ENCODE data around the gene NDUFB7. TPM values are rescaled to one million over a fixed set of nuclear protein-coding genes. Genes with fewer than 3 reads are reported as not detected.
"Not testable (repeated sequence)": the region's sequence is repeated elsewhere in the genome, so short reads cannot be mapped to it uniquely, and the experiment has no call there.

NDUFB7 gene
- total RNA-seq, 1 experiment from 2014 or later, result 292 TPM

- no peak for DNase-seq (ENCODE audit: low read depth)
Measured at GRCh38 chr19:14575428-14575980, 3.6 kb upstream of the NDUFB7 start.

GRCh38 chr19:14570864-14571527 is 870 bp downstream of the NDUFB7 start:
- no peak for DNase-seq (ENCODE audit: low read depth)

GRCh38 chr19:14567079-14567478 is 4.8 kb downstream of the NDUFB7 start:
- no peak for DNase-seq (ENCODE audit: low read depth)

DNA sequence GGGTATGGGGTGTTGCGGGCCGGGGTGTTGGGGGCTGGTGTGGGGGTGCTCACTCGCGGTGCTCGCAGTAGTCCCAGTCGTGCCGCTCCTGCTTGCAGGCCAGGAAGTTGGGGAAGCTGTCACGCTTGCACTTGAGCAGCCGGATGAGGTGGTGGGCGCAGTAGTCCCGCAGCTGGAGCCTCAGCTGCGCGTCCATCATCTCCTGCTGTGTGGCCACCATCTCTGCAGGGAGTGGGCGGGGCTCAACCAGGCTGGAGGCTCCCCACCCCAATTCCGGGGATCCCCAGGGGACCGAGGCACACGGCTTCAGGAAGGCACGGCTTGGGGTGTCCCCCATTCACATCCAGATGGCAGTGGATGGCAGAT is 5.2 kb downstream of the NDUFB7 start:
- DNase-seq (ENCODE audit: low read depth), result no peak

GRCh38 chr19:14565765-14566711 is 5.8 kb downstream of the NDUFB7 start:
- DNase-seq (ENCODE audit: low read depth), result no peak

DNA sequence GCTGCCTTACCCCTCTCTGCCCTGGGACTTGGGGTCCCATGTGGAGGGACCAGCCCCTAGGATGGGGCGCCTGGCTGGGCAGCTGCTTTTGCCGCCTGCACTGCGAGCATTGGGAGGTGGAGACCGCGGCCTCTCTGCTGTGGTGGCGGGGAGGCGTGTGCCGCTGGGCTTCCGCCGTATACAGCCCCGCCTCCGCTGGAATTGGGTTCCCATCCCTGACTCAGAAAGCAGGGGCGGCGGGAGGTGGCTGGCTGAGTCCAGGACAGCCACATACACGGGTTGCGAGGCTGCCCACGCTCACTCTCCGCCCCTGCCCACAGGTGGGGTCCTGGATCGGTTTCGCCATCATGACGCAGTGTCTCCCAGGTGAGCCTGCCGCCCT is 6.6 kb downstream of the NDUFB7 start:
- no peak for DNase-seq (ENCODE audit: low read depth)

- not testable (repeated sequence) for DNase-seq (ENCODE audit: low read depth)
Measured at GRCh38 chr19:14564652-14565297, 7.1 kb downstream of the NDUFB7 start.

DNA sequence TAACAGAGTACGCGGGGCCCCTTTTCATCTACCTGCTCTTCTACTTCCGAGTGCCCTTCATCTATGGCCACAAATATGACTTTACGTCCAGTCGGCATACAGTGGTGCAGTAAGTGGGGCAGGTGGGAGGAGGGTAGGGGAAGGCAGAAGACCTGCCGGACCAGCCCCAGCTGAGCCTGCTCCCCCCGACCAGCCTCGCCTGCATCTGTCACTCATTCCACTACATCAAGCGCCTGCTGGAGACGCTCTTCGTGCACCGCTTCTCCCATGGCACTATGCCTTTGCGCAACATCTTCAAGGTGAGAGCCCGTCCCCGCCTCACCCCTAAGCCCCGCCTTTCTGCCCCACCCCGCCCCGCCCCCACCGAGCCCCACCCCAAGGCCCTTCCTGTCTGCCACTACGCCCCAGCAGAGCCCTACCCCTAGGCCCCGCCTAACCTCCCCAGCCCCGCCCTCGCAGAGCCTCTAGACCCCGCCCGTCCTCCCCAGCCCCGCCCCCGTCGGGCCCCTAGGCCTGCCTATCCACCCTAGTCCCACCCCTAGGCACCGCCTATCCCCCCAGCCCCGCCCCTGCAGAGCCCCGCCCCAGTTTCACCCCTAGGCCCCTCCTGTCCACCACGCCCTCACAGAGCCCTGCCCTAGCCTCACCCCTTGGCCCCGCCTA is 7.7 kb downstream of the NDUFB7 start:
- no peak for DNase-seq (ENCODE audit: low read depth)

DNA sequence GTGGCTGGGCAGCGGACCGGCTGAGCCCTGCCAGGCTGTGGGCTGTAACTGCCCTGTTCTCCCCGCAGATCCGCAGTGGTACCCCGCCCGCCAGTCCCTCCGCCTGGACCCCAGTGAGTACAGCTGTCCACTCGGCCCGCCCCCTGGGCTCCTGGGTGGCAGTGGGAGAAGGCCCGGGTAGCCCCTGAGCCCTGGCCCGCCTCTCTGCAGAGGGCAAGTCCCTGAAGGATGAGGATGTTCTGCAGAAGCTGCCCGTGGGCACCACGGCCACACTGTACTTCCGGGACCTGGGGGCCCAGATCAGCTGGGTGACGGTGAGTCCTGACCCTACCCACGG is 8.3 kb downstream of the NDUFB7 start:
- DNase-seq (ENCODE audit: low read depth), result no peak

DNA sequence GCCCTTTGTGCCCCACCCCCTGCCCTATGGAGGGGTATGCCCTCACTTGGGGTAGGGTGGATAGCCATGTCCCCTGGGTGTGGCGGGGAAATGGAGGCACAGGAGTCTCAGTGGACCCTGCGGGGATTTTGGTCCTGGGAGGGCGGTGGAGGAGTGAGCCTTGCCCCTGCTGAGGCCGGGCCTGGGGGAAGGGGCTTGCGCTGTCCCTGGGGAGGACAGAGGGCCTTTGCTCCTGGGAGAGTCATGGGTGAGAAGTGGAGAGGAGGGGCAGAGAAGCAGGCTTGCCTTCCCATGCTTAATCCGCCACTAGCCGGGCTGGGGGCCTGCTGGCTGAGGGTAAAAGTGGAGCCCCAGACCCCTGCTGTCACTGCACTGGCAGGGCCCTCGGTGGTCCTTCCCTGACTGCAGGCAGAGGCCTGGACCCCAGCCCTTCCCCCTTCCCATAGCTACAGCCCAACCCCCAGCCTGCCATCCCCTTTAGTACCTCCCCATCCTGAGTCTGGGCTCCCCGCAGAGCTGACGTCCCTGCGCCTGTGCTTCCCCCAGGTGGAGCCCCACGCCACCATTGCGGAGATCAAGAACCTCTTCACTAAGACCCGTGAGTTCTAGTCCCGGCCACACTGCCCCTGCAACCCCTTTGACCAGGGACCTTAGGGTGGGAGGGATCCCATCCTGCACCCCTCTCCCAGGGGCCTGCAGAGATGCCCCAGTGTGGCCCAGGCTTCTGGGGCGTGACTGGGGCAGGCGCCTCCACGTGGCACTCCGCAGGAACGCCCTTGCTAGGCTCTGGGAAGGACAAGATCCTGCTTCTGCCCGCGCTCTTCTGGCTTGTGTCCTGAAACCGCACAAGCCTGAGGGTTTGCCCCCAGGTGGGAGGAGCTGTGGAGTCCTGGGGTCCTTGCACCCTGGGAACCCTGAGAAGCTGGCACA is 8.9 kb downstream of the NDUFB7 start:
- DNase-seq (ENCODE audit: low read depth), result no peak

DNA sequence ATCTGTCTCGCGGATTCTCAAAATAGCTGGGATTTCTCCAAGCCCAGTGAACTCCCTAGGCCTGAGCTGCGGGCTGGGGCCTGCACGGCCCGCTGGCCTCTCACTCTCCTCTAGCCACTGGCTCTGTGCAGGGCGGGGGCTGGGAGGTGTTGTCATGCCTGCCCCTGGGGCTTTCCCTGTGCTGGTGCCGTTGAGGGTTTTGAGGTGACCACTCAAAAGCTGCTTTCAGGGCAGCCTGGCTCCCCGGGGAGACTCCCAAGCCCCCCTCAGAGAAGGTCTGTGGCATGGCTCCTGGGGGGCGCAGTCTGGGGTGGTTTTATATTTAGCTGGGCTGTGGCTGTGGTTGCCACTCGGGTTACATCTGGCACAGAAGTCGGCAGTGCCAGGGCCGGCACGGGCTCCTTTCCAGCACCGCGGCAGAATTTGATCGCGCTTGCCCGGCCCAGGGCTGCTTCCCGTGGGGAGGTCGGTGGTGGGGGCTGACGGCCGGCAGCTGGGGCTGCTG is 10.0 kb downstream of the NDUFB7 start:
- DNase-seq (ENCODE audit: low read depth), result peak; percentile 86

DNA sequence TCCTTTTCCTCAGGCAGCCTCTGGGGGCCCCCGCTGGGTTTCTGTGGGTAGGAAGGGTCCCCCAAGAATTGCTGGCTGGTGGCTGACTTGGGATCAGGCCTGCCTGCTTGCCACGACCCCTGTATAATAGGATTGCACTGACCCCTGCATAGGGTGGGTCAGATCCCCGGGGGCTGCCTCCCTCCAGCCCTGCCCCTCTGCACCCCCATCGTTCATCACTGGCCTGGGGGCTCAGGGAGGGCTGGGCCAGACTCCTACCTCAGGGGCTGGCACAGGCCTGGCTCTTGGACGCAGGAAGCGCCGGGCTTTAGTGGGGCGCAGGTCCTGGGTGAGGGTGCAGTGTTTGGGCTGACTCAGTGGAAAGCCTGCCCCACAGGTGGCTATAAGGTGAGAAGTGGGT is 10.6 kb downstream of the NDUFB7 start:
- no peak for DNase-seq (ENCODE audit: low read depth)

GRCh38 chr19:14560776-14561108 is 11.1 kb downstream of the NDUFB7 start:
- DNase-seq (ENCODE audit: low read depth), result no peak

DNA sequence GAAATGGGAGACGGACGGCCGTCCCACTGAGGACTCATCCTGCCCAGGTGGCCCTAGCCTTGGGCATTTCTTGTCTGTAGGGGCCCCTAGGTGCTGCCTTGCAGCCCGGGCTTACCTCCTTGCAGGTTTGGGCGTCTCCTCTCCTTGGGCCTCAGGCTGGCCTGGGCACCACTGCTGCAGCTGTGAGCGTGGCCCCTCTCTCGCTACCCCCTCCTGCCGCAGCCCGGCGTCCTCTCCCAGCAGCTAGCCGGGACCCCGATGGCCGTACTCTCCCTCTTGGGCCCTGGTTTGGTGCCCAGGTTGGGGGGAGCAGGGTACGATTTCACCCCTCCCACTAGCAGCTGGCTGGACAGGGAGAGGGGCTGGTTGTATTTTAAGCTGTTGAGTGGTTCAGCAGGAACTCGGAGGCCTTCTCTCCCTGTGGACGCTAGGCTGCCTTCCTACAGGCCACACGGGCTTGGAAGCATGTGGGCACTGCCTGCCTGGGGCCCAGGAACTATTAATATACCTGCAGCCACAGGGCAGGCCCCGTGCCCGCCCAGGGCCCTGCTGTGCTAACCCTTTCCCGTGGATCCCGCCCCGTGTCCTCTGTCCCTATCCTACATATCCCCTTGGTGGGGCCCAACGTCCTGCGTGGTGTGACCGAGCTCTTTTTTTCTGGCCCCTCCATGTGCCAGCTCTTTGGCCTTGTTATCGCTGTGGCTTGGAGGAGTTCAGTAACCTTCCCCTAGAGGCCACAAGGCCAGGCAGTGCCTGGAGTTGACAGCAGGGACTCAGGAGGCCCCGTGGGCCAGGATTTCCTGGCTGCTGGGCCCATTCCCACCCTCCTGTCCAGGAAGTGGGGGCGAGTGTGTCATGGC is 11.7 kb downstream of the NDUFB7 start:
- DNase-seq (ENCODE audit: low read depth), result no peak

GRCh38 chr19:14558370-14559066 is 13.3 kb downstream of the NDUFB7 start:
- DNase-seq (ENCODE audit: low read depth), result peak; percentile 14

DNA sequence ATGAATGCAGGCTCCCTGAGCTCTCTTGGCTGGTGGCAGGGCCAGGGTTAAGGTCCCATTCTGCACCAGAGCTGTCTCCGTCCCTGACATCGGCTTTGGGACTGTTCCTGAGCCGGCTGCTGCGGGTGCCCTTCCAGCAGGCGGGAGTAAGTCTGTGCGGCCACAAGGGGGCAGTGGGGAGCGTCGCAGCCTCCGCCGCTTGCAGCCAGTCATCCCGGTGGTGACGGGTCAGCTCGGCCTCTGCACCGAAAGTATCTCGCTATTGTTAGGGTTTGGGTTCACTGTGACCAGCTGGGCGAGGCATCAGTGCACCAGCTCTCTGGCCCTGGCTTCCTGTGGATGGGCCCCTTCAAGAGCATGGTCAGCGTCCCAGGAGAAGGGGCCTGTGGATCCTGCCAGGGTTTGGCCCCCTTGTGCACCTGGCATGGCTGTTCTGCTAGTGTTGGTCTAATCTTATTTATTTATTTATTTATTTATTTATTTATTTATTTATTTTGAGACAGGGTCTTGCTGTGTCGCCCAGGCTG is 15.1 kb downstream of the NDUFB7 start:
- peak; percentile 44 for DNase-seq (ENCODE audit: low read depth)

DNA sequence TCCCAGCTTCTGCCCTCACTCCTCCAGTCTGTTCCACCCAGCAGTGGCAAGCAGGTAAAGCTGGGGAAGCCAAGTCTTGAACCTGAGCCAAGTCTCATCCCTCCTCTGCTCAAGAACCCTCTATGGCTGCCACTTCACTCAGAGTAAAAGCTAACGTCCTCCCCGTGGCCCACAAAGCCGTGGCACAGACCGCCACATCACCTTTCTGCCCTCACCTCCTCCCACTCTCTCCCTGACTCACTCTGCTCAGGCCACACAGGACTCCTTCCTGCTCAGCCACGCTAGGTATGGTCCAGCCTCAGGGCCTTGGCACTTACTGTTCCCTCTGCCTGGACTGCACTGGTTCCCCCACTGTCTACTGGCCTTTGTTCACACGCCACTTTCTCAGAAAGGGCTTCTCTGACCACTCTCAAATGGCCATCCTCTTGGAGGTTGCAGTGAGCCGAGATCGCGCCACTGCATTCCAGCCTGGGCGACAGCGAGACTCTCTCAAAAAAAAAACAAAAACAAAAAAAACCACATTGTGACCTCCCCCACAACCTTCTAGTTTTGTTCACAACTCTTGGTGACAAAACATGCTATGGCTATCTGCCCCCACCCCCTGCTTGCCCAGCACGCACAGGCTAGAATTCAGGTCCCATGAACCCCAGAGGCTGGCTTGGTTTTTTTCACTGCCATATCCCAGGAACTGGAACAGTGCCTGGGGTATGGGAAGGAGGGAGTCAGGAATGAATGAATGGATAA is 15.8 kb downstream of the NDUFB7 start:
- DNase-seq (ENCODE audit: low read depth), result peak; percentile 85

- DNase-seq (ENCODE audit: low read depth), result no peak
Measured at GRCh38 chr19:14554382-14554812, 17.5 kb downstream of the NDUFB7 start.

All from M059J (cell line).